HepG2 (cell line): Measurements from ENCODE around the gene RASGRP1. TPM values are rescaled to one million over a fixed set of nuclear protein-coding genes. Genes with fewer than 3 reads are reported as not detected.

Experiments
- ATAC-seq: fragments of 200-7000 bp; cut with Tn5 transposase; 3 replicates; pipeline ENCODE4 v1.9.1; 2020; ENCODE audit warnings: mild to moderate bottlenecking, moderate library complexity
- BruUV-seq: library from RNA; stranded (reverse); fragments of 400-500 nt; replicated peaks from 2 replicates; lab custom pipeline; 2021; lab: Mats Ljungman, UMichigan
- CTCF ChIA-PET: fragments of 300-600 bp; formaldehyde crosslinking; extraction: SDS; loops from one replicate; lab custom pipeline; 2021; ENCODE audit warnings: low total read pairs, inconsistent platforms, low intra/inter-chr PET ratio; lab: Yijun Ruan, JAX
- POLR2A ChIA-PET: fragments of 350-600 bp; sonication (Branson Sonifier 250); formaldehyde crosslinking; loops from one replicate; lab custom pipeline; 2020; ENCODE audit warnings: antibody characterized with exemption, inconsistent platforms; lab: Yijun Ruan, JAX
- DNase-seq: peaks from one replicate; pipeline ENCODE4 v3.0.0-alpha.2; 2015; ENCODE audit warnings: low spot score
- FAIRE-seq: peaks from 3 replicates; lab custom pipeline; 2011; peaks lifted over from hg19 to GRCh38; lab: Jason Lieb, UNC
- H2AFZ ChIP-seq: one replicate; pipeline ENCODE4 v1.6.1; 2011; ENCODE audit warnings: low read length, inconsistent platforms
- H3K27ac ChIP-seq: fragments of 300-600 bp; 3 replicates; pipeline ENCODE4 v1.8.0; 2011; ENCODE audit warnings: mixed run types, mild to moderate bottlenecking, mixed read lengths, low read length, inconsistent platforms; ENCODE audit not compliant: insufficient read depth; ENCODE audit errors: extremely low read length
- H3K27me3 ChIP-seq, 2 experiments: fragments of 200-600 bp in 1 of 2; 2 replicates in 1 of 2; 3 replicates in 1 of 2; pipeline versions ENCODE4 v1.6.0 to v1.8.0; 2011; ENCODE audit warnings: low read length in 2 of 2, mild to moderate bottlenecking in 2 of 2, moderate library complexity in 2 of 2, inconsistent platforms in 1 of 2; ENCODE audit not compliant: insufficient read depth in 2 of 2, control insufficient read depth in 1 of 2
- H3K36me3 ChIP-seq, 2 experiments: fragments of 200-600 bp in 1 of 2; replicated peaks in 1 of 2; 2 replicates in 1 of 2; 3 replicates in 1 of 2; pipeline versions ENCODE4 v1.5.1 to v1.8.0; 2011; ENCODE audit warnings: low read length in 2 of 2, inconsistent platforms in 1 of 2; ENCODE audit not compliant: insufficient read depth in 2 of 2, control insufficient read depth in 1 of 2
- H3K4me1 ChIP-seq: 2 replicates; pipeline ENCODE4 v1.5.1; 2012; ENCODE audit warnings: low read length, inconsistent platforms; ENCODE audit not compliant: insufficient read depth
- H3K4me2 ChIP-seq: 2 replicates; pipeline ENCODE4 v1.6.0; 2011; ENCODE audit warnings: low read depth, low read length, inconsistent platforms
- H3K4me3 ChIP-seq, 3 experiments: fragments of 200-600 bp in 1 of 3; sonication (generic), shearing (Covaris generic) in 1 of 3; replicated peaks in 1 of 3; 2 replicates each; pipeline ENCODE4 v1.5.1; 2011 to 2016; ENCODE audit warnings: low read length in 3 of 3, inconsistent platforms in 2 of 3, low read depth in 2 of 3, mild to moderate bottlenecking in 2 of 3, control low read depth in 1 of 3, mixed read lengths in 1 of 3; ENCODE audit not compliant: insufficient read depth in 1 of 3
- H3K79me2 ChIP-seq: one replicate; pipeline ENCODE4 v1.6.1; 2011; ENCODE audit warnings: low read length, inconsistent platforms; ENCODE audit not compliant: insufficient read depth
- H3K9ac ChIP-seq: 2 replicates; pipeline ENCODE4 v1.6.0; 2011; ENCODE audit warnings: mild to moderate bottlenecking, low read depth, low read length, inconsistent platforms; ENCODE audit not compliant: insufficient read depth
- H3K9me3 ChIP-seq: 2 replicates; pipeline ENCODE4 v1.5.1; 2012; ENCODE audit warnings: mild to moderate bottlenecking, low read length
- H4K20me1 ChIP-seq: 2 replicates; pipeline ENCODE4 v1.6.0; 2011; ENCODE audit warnings: inconsistent platforms, mild to moderate bottlenecking, low read length, moderate library complexity; ENCODE audit not compliant: insufficient read depth
- ATF4 ChIP-seq, 2 experiments: fragments of 450-650 bp in 1 of 2; sonication (generic) in 1 of 2; formaldehyde crosslinking; IDR thresholded peaks; 2 replicates each; pipeline versions ENCODE4 v1.5.0 to v1.8.0; 2020 to 2022; ENCODE audit warnings: mild to moderate bottlenecking in 1 of 2, missing genetic modification reagents in 1 of 2
- EEA1 ChIP-seq: sonication (generic); formaldehyde crosslinking; IDR thresholded peaks from 2 replicates; pipeline ENCODE4 v1.5.1; 2020; ENCODE audit warnings: mild to moderate bottlenecking, missing genetic modification reagents, borderline replicate concordance
- FOXP4 ChIP-seq: sonication (generic); formaldehyde crosslinking; IDR thresholded peaks from 2 replicates; pipeline ENCODE4 v1.4.0; 2020; ENCODE audit warnings: missing genetic modification reagents
- MNT ChIP-seq: fragments of 450-650 bp; IDR thresholded peaks from 2 replicates; pipeline ENCODE4 v1.6.1; 2016
- MTERF4 ChIP-seq: sonication (generic); formaldehyde crosslinking; IDR thresholded peaks from 2 replicates; pipeline ENCODE4 v1.8.0; 2023; ENCODE audit warnings: mild to moderate bottlenecking, missing genetic modification reagents
- MYPOP ChIP-seq: sonication (generic); formaldehyde crosslinking; IDR thresholded peaks from 2 replicates; pipeline ENCODE4 v1.8.1; 2023; ENCODE audit warnings: mild to moderate bottlenecking, moderate library complexity, missing genetic modification reagents
- RCOR2 ChIP-seq: IDR thresholded peaks from 2 replicates; pipeline ENCODE4 v1.6.1; 2016; ENCODE audit warnings: missing biosample characterization, missing genetic modification reagents
- SYNCRIP ChIP-seq: fragments of 200-400 bp; formaldehyde crosslinking; IDR thresholded peaks from 2 replicates; pipeline ENCODE4 v1.6.1; 2018; ENCODE audit warnings: mild to moderate bottlenecking, low read depth, low read length; ENCODE audit not compliant: insufficient read depth
- ZNF207 ChIP-seq: fragments of 450-650 bp; IDR thresholded peaks from 2 replicates; pipeline ENCODE4 v1.6.1; 2016; ENCODE audit warnings: antibody characterized with exemption, borderline replicate concordance
- ZNF33B ChIP-seq: sonication (generic); formaldehyde crosslinking; IDR thresholded peaks from 2 replicates; pipeline ENCODE4 v1.5.1; 2020; ENCODE audit warnings: mild to moderate bottlenecking, missing genetic modification reagents
- ZNF670 ChIP-seq: sonication (generic); formaldehyde crosslinking; IDR thresholded peaks from 2 replicates; pipeline ENCODE4 v1.8.0; 2022; ENCODE audit warnings: mild to moderate bottlenecking, missing genetic modification reagents, borderline replicate concordance
- ZNF850 ChIP-seq: sonication (generic); formaldehyde crosslinking; conservative IDR thresholded peaks from 2 replicates; pipeline ENCODE4 v1.9.0; 2021; ENCODE audit warnings: mild to moderate bottlenecking, missing genetic modification reagents
- WGBS: methylation state at CpG from one replicate; pipeline ENCODE4 v1.1.6; 2017; ENCODE audit warnings: low lambda C conversion rate; 5-methylcytosine and 5-hydroxymethylcytosine counted together
- in situ Hi-C: cut with HindIII; loops from 2 replicates; pipeline ENCODE4 v1.10.0; 2017; ENCODE audit warnings: low pct_unique_long_range_greater_than_20kb; ENCODE audit not compliant: extremely low pct_ligation_motif_present
- intact Hi-C: fragments of 100-400 bp; cut with micrococcal nuclease; formaldehyde crosslinking; loops from one replicate; pipeline ENCODE4 v1.10.0; 2022; ENCODE audit not compliant: unreplicated experiment
- polyA plus RNA-seq, 8 experiments: library from polyadenylated mRNA; depleted of rRNA in 3 of 8; stranded (reverse) in 7 of 8; unstranded in 1 of 8; fragments of >200 nt; fragmentation: Illumina TruSeq in 4 of 8; extraction: Trizol in 4 of 8; gene quantifications; 2 replicates each; pipeline versions ENCODE4 v1.2.1 to v1.2.3, GENCODE V29; 2011 to 2016; ENCODE audit warnings: low read depth in 4 of 8, missing spikeins in 1 of 8, mixed read lengths in 1 of 8; ENCODE audit not compliant: insufficient read depth in 1 of 8
- total RNA-seq, 5 experiments: library from RNA; depleted of rRNA; stranded (reverse); fragments of >200 nt; fragmentation: Illumina TruSeq; extraction: Trizol; gene quantifications; 2 replicates each; pipeline ENCODE4 v1.2.3, GENCODE V29; 2016; ENCODE audit warnings: low read depth in 1 of 5

Gene RASGRP1
- total and polyA plus RNA-seq, 2 of the 13 experiments (the other 11 are each of a cell fraction or from before 2014, with no cell fraction given) = 0.07 TPM; not detected in 1

- H3K9ac ChIP-seq = no peak overlapping the region
- H3K4me3 ChIP-seq = no peak overlapping the region
- no peaks in the 10 kb centered on the region for H4K20me1 ChIP-seq
- FAIRE-seq (no peak), ATAC-seq (no peak), DNase-seq (no peak)
- H3K36me3 ChIP-seq = no peaks in the 10 kb centered on the region
- intact Hi-C loops = no loop called here
- no peak overlapping the region for H3K27ac ChIP-seq
- ChIA-PET POLR2A (no interaction called here), CTCF (no interaction called here)
- WGBS = 4% methylated on average over 6 of the region's 6 CpGs
- H3K27me3 ChIP-seq = peaks cover 0 to 1% of the 10 kb centered on the region in 2 experiments; a peak in 1 of 5 replicates
- no peaks in the 10 kb centered on the region for H3K9me3 ChIP-seq
- no peak overlapping the region for H3K4me2 ChIP-seq
- BruUV-seq = no TSS peak
- TF ChIP-seq ATF4 (CRISPR knock-in tag; IDR thresholded peaks at IDR 0.05) = no peak
- TF ChIP-seq ZNF850 = no peak
- TF ChIP-seq MTERF4 (CRISPR knock-in tag) = no peak
- no peak for TF ChIP-seq ZNF33B (CRISPR knock-in tag)
- TF ChIP-seq ZNF207 = no peak
- no peak for TF ChIP-seq ZNF670 (CRISPR knock-in tag)
- no peak for TF ChIP-seq MNT
- TF ChIP-seq EEA1 (CRISPR knock-in tag) = no peak
- TF ChIP-seq RCOR2 (CRISPR knock-in tag) = no peak
- no peak for TF ChIP-seq SYNCRIP
- TF ChIP-seq FOXP4 (CRISPR knock-in tag) = no peak
- TF ChIP-seq MYPOP (CRISPR knock-in tag) = no peak
- in situ Hi-C loops = no loop called here
- H3K79me2 ChIP-seq = no peaks in the 10 kb centered on the region
- H2AFZ ChIP-seq = no peak overlapping the region
- H3K4me1 ChIP-seq = no peaks in the 10 kb centered on the region
Measured at GRCh38 chr15:38533416-38533915, 31.1 kb downstream of the RASGRP1 start.
